Muscle of leg (tissue), 11 donors: Measurements from ENCODE around the gene TNIP1. TPM values are rescaled to one million over a fixed set of nuclear protein-coding genes. Genes with fewer than 3 reads are reported as not detected.

Experiments
- DNase-seq: peaks from one replicate; pipeline ENCODE4 v3.0.0; 2013
- H3K27ac ChIP-seq: one replicate; pipeline ENCODE4 v1.5.1; 2013; ENCODE audit warnings: mild to moderate bottlenecking, low read length, control low read depth
- H3K27me3 ChIP-seq: one replicate; pipeline ENCODE4 v1.6.1; 2013; ENCODE audit warnings: low read length; ENCODE audit not compliant: control insufficient read depth, insufficient read depth
- H3K36me3 ChIP-seq: one replicate; pipeline ENCODE4 v1.6.1; 2013; ENCODE audit warnings: low read length; ENCODE audit not compliant: control insufficient read depth, insufficient read depth
- H3K4me1 ChIP-seq: one replicate; pipeline ENCODE4 v1.6.1; 2013; ENCODE audit warnings: low read length; ENCODE audit not compliant: control insufficient read depth, insufficient read depth
- H3K4me3 ChIP-seq: one replicate; pipeline ENCODE4 v1.5.1; 2013; ENCODE audit warnings: low read length, control low read depth
- H3K9me3 ChIP-seq: replicated peaks from 2 replicates; pipeline ENCODE4 v1.6.1; 2013; ENCODE audit warnings: low read depth, low read length; ENCODE audit not compliant: control insufficient read depth
- WGBS: methylation state at CpG from one replicate; pipeline ENCODE4 v1.1.5; 2013; ENCODE audit warnings: missing lambda C conversion rate; ENCODE audit not compliant: insufficient coverage; 5-methylcytosine and 5-hydroxymethylcytosine counted together
- polyA plus RNA-seq, 8 donors: library from polyadenylated mRNA; unstranded; fragments of 120-200 nt; gene quantifications; one replicate each; pipeline versions ENCODE4 v1.2.1 to v1.2.3, GENCODE V29; 2013; ENCODE audit warnings: inconsistent platforms in 1 of 8, low replicate concordance in 1 of 8; ENCODE audit not compliant: insufficient read length in 8 of 8, insufficient read depth in 1 of 8
- total RNA-seq: library from RNA; stranded (reverse); fragments of 120-200 nt; gene quantifications from one replicate; pipeline ENCODE4 v1.2.4, GENCODE V29; 2013

Gene TNIP1
- total and polyA plus RNA-seq, 9 donors, result 51.3 to 102 (median 89.2) TPM

GRCh38 chr5:151077967-151078366 is 2.9 kb downstream of the TNIP1 start:
- Histone ChIP-seq H3K4me1 (peaks cover 26% of the 10 kb centered on the region), H3K27ac (no peak overlapping the region), H3K27me3 (no peaks in the 10 kb centered on the region), H3K9me3 (no peaks in the 10 kb centered on the region), H3K4me3 (no peak overlapping the region), H3K36me3 (peaks cover 11% of the 10 kb centered on the region)
- WGBS, result 94% methylated on average over 3 of the region's 3 CpGs
- no peak for DNase-seq

- H3K27ac ChIP-seq, result no peak overlapping the region
- H3K36me3 ChIP-seq, result peaks cover 11% of the 10 kb centered on the region
- H3K4me3 ChIP-seq, result no peak overlapping the region
- 92% methylated on average over 9 of the region's 9 CpGs for WGBS
- no peak for DNase-seq
- no peaks in the 10 kb centered on the region for H3K27me3 ChIP-seq
- H3K4me1 ChIP-seq, result peaks cover 21% of the 10 kb centered on the region
- no peaks in the 10 kb centered on the region for H3K9me3 ChIP-seq
These were observed 3.4 kb downstream of the TNIP1 start for GRCh38 chr5:151077419-151077818.

- H3K27ac ChIP-seq, result no peak overlapping the region
- 81% methylated on average over 5 of the region's 6 CpGs for WGBS
- H3K36me3 ChIP-seq, result peaks cover 16% of the 10 kb centered on the region
- H3K4me3 ChIP-seq, result no peak overlapping the region
- DNase-seq, result no peak
- H3K27me3 ChIP-seq, result no peaks in the 10 kb centered on the region
- peaks cover 16% of the 10 kb centered on the region for H3K4me1 ChIP-seq
- no peaks in the 10 kb centered on the region for H3K9me3 ChIP-seq
These were observed 4.2 kb downstream of the TNIP1 start for GRCh38 chr5:151076616-151077015.

GRCh38 chr5:151075698-151076331 is 5.0 kb downstream of the TNIP1 start:
- Histone ChIP-seq H3K27me3 (no peaks in the 10 kb centered on the region), H3K4me3 (no peak overlapping the region), H3K36me3 (peaks cover 17% of the 10 kb centered on the region), H3K4me1 (peaks cover 14% of the 10 kb centered on the region), H3K9me3 (no peaks in the 10 kb centered on the region), H3K27ac (no peak overlapping the region)
- no peak for DNase-seq
- WGBS, result 96% methylated on average over 3 of the region's 5 CpGs

- Histone ChIP-seq H3K4me1 (peaks cover 19% of the 10 kb centered on the region), H3K27me3 (no peaks in the 10 kb centered on the region), H3K27ac (no peak overlapping the region), H3K9me3 (no peaks in the 10 kb centered on the region), H3K36me3 (peaks cover 17% of the 10 kb centered on the region), H3K4me3 (no peak overlapping the region)
- no peak for DNase-seq
- WGBS, result no CpG with 5 or more reads among the region's 2 CpGs
These were observed 6.3 kb downstream of the TNIP1 start for GRCh38 chr5:151074557-151074956.

GRCh38 chr5:151073280-151073679 is 7.6 kb downstream of the TNIP1 start:
- Histone ChIP-seq H3K4me3 (no peak overlapping the region), H3K9me3 (no peaks in the 10 kb centered on the region), H3K36me3 (peaks cover 11% of the 10 kb centered on the region), H3K27ac (no peak overlapping the region), H3K27me3 (no peaks in the 10 kb centered on the region), H3K4me1 (peaks cover 30% of the 10 kb centered on the region)
- no peak for DNase-seq
- no CpG with 5 or more reads among the region's 2 CpGs for WGBS

- Histone ChIP-seq H3K4me3 (no peak overlapping the region), H3K27ac (no peak overlapping the region), H3K27me3 (no peaks in the 10 kb centered on the region), H3K9me3 (no peaks in the 10 kb centered on the region), H3K4me1 (peaks cover 36% of the 10 kb centered on the region), H3K36me3 (peaks cover 8% of the 10 kb centered on the region)
- DNase-seq, result no peak
- no CpG with 5 or more reads among the region's 5 CpGs for WGBS
These were observed 8.2 kb downstream of the TNIP1 start for GRCh38 chr5:151072630-151073025.

- Histone ChIP-seq H3K27me3 (no peaks in the 10 kb centered on the region), H3K27ac (no peak overlapping the region), H3K9me3 (no peaks in the 10 kb centered on the region), H3K4me3 (no peak overlapping the region), H3K36me3 (peaks cover 13% of the 10 kb centered on the region), H3K4me1 (peaks cover 41% of the 10 kb centered on the region)
- 95% methylated on average over 2 of the region's 10 CpGs for WGBS
- no peak for DNase-seq
These were observed 8.8 kb downstream of the TNIP1 start for GRCh38 chr5:151071848-151072629.

- peaks cover 17% of the 10 kb centered on the region for H3K36me3 ChIP-seq
- no peaks in the 10 kb centered on the region for H3K9me3 ChIP-seq
- peaks cover 38% of the 10 kb centered on the region for H3K4me1 ChIP-seq
- 80% methylated on average over 1 of the region's 4 CpGs for WGBS
- DNase-seq, result no peak
- H3K4me3 ChIP-seq, result no peak overlapping the region
- no peaks in the 10 kb centered on the region for H3K27me3 ChIP-seq
- no peak overlapping the region for H3K27ac ChIP-seq
These were observed 9.8 kb downstream of the TNIP1 start for GRCh38 chr5:151071021-151071420.

GRCh38 chr5:151070449-151070848 is 10.4 kb downstream of the TNIP1 start:
- no peak for DNase-seq
- peaks cover 17% of the 10 kb centered on the region for H3K36me3 ChIP-seq
- no peak overlapping the region for H3K4me3 ChIP-seq
- no CpG with 5 or more reads among the region's 2 CpGs for WGBS
- H3K27ac ChIP-seq, result no peak overlapping the region
- H3K4me1 ChIP-seq, result peaks cover 34% of the 10 kb centered on the region
- H3K27me3 ChIP-seq, result no peaks in the 10 kb centered on the region
- no peaks in the 10 kb centered on the region for H3K9me3 ChIP-seq
